Breast epithelium (tissue), 4 donors: Measurements from ENCODE around the gene PRLR. TPM values are rescaled to one million over a fixed set of nuclear protein-coding genes. Genes with fewer than 3 reads are reported as not detected.
"Not testable (repeated sequence)": the region's sequence is repeated elsewhere in the genome, so short reads cannot be mapped to it uniquely, and the experiment has no call there.

Experiments used
- DNase-seq, 2 donors: peaks; one replicate each; pipeline ENCODE4 v3.0.0-alpha.2; 2019; ENCODE audit warnings: low spot score in 2 of 2
- H3K27ac ChIP-seq, 2 donors: fragments of 200-600 bp; sonication (generic) in 1 of 2; one replicate each; pipeline ENCODE4 v1.5.1; 2016 to 2019; ENCODE audit warnings: mild to moderate bottlenecking in 1 of 2
- H3K27me3 ChIP-seq, 2 donors: fragments of 200-600 bp; sonication (generic) in 1 of 2; one replicate each; pipeline versions ENCODE4 v1.5.1 to v1.6.0; 2017 to 2019; ENCODE audit warnings: control low read depth in 1 of 2, mild to moderate bottlenecking in 1 of 2
- H3K36me3 ChIP-seq: fragments of 200-600 bp; one replicate; pipeline ENCODE4 v1.5.1; 2019
- H3K4me1 ChIP-seq, 2 donors: fragments of 200-600 bp; sonication (generic); one replicate each; pipeline ENCODE4 v1.5.1; 2016 to 2019; ENCODE audit warnings: control low read depth in 1 of 2
- H3K4me3 ChIP-seq, 3 donors: fragments of 200-600 bp; sonication (generic); 1 replicate in 2 of 3; 2 replicates in 1 of 3; pipeline ENCODE4 v1.5.1; 2016 to 2019; ENCODE audit warnings: mild to moderate bottlenecking in 3 of 3, moderate library complexity in 2 of 3
- H3K9me3 ChIP-seq, 2 donors: fragments of 200-600 bp; sonication (generic) in 1 of 2; one replicate each; pipeline ENCODE4 v1.5.1; 2016 to 2019; ENCODE audit warnings: control low read depth in 1 of 2
- POLR2A ChIP-seq: fragments of 450-650 bp; IDR thresholded peaks from one replicate; pipeline ENCODE4 v1.6.1; 2016; ENCODE audit warnings: antibody characterized with exemption, mild to moderate bottlenecking, moderate library complexity
- POLR2AphosphoS5 ChIP-seq, 3 donors: sonication (generic); formaldehyde crosslinking; IDR thresholded peaks; one replicate each; pipeline ENCODE4 v1.6.1; 2017; ENCODE audit warnings: antibody characterized with exemption in 3 of 3
- intact Hi-C: fragments of 100-400 bp; cut with DNase I; formaldehyde crosslinking; loops from one replicate; pipeline ENCODE4 v1.15.1; 2023; ENCODE audit warnings: low total_unique reads
- total RNA-seq, 3 donors: library from RNA; depleted of rRNA; stranded (reverse); fragments of >200 nt; gene quantifications; one replicate each; pipeline ENCODE4 v1.1.0, GENCODE V29; 2016
- TF ChIP-seq, protein P1 (sequence below), 3 donors: fragments of 450-650 bp; IDR thresholded peaks; one replicate each; pipeline ENCODE4 v1.5.1; 2016 to 2017; ENCODE audit warnings: antibody characterized with exemption in 3 of 3, mild to moderate bottlenecking in 3 of 3, moderate library complexity in 3 of 3

Gene PRLR
- total RNA-seq, 3 donors from 2014 or later: 2.6 to 78.0 (median 28.8) TPM

DNA sequence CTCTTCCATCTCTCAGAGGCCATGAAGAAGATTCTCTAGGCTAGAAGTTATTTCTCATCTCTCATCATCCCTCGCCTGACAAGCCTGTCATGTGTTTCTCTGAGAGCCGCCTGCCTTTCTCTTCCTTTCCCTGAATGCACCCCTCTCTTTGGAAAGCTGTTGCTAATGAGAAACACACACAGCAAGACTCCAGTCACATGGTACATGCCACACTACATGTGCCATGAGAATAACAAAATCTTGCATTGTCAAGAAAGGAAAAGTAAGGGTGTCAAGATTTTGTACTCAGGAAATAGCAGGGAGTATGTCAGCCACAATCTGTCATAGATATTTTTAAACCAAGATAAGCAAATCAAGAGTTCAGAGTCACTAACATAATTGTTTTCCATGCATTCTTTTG lies 191.4 kb downstream of the PRLR start:
- DNase-seq: no peak
- no peaks in the 10 kb centered on the region for H3K9me3 ChIP-seq
- H3K4me3 ChIP-seq: no peak overlapping the region
- H3K27me3 ChIP-seq: no peaks in the 10 kb centered on the region
- intact Hi-C loops: no loop called here
- H3K27ac ChIP-seq: no peak overlapping the region
- H3K4me1 ChIP-seq: no peaks in the 10 kb centered on the region
- H3K36me3 ChIP-seq: no peaks in the 10 kb centered on the region
- TF ChIP-seq POLR2A (no peak), POLR2AphosphoS5 (IDR thresholded peaks at IDR 0.05) (no peak)
- TF ChIP-seq, protein P1, sequence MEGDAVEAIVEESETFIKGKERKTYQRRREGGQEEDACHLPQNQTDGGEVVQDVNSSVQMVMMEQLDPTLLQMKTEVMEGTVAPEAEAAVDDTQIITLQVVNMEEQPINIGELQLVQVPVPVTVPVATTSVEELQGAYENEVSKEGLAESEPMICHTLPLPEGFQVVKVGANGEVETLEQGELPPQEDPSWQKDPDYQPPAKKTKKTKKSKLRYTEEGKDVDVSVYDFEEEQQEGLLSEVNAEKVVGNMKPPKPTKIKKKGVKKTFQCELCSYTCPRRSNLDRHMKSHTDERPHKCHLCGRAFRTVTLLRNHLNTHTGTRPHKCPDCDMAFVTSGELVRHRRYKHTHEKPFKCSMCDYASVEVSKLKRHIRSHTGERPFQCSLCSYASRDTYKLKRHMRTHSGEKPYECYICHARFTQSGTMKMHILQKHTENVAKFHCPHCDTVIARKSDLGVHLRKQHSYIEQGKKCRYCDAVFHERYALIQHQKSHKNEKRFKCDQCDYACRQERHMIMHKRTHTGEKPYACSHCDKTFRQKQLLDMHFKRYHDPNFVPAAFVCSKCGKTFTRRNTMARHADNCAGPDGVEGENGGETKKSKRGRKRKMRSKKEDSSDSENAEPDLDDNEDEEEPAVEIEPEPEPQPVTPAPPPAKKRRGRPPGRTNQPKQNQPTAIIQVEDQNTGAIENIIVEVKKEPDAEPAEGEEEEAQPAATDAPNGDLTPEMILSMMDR (IDR thresholded peaks at IDR 0.05): no peak

DNA sequence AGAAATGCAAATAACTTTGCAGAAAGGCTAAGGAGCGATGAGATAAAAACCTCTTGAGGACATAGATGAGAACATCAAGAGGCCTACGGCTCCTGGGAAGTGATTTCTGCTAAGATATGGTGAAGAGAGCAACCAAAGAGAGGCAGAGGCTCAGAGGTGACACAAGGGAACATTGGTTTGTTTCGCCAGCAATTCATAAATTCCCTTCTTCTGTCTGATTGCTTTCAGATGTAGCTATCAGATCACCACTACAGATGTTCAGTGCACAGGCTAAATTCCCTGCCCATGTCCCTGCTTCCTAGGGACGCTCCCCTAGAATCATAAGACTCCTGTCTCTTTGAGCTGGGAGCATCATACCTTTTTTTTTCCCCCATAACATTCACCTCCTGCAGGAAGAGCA lies 193.8 kb downstream of the PRLR start:
- H3K9me3 ChIP-seq: no peaks in the 10 kb centered on the region
- DNase-seq: no peak

DNA sequence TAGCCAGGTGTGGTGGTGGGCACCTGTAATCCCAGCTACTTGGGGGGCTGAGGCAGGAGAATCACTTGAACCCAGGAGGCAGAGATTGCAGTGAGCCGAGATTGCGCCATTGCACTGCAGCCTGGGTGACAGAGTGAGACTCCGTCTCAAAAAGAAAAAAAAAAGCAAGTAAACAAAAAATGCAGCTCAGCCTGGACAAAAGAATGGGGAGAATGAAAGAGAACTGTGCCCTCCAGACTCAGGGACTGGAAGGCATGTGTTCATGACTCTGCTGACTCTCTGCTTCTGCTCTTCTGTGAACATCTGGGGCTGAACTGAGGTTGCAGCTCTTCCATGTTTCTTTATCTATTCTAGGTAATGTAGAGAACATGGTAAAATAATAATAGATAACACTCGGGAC lies 194.4 kb downstream of the PRLR start:
- H3K27ac ChIP-seq, H3K36me3 ChIP-seq, H3K4me1 ChIP-seq, DNase-seq, H3K27me3 ChIP-seq, H3K4me3 ChIP-seq, intact Hi-C loops, H3K9me3 ChIP-seq: not testable (repeated sequence)

More for the DNA sequence above, 193.8 kb downstream of the PRLR start:
- Histone ChIP-seq H3K27ac (no peak overlapping the region), H3K4me3 (no peak overlapping the region), H3K4me1 (no peaks in the 10 kb centered on the region), H3K36me3 (no peaks in the 10 kb centered on the region), H3K27me3 (no peaks in the 10 kb centered on the region)
- intact Hi-C loops: no loop called here
- TF ChIP-seq POLR2AphosphoS5 (IDR thresholded peaks at IDR 0.05) (no peak), POLR2A (no peak)
- TF ChIP-seq, protein P1 (IDR thresholded peaks at IDR 0.05): no peak

DNA sequence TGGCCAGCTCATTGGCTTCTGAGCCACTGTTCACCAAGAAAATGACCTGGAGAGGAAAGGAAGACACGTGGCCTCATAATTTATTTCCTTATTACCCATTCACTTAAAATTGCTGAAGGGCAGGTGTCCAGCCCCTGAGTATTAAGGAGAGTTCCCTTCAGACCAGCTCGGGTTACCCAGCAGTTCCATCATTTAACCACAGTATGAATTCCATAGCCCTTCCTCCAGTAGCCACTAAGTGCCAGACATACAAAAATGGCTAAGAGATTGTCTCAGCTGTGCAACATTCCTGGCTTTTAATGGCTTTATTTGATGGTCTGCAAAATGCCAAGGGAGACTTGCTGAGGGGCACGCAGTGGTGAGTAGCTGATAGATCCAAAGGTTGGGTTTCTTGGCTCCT lies 195.0 kb downstream of the PRLR start:
- H3K4me3 ChIP-seq: no peak overlapping the region
- DNase-seq: no peak
- no peaks in the 10 kb centered on the region for H3K27me3 ChIP-seq
- intact Hi-C loops: no loop called here
- no peaks in the 10 kb centered on the region for H3K4me1 ChIP-seq
- no peaks in the 10 kb centered on the region for H3K36me3 ChIP-seq
- TF ChIP-seq, protein P1 (IDR thresholded peaks at IDR 0.05): no peak
- no peak for TF ChIP-seq POLR2AphosphoS5 (IDR thresholded peaks at IDR 0.05)
- no peak for TF ChIP-seq POLR2A
- no peak overlapping the region for H3K27ac ChIP-seq
- H3K9me3 ChIP-seq: no peaks in the 10 kb centered on the region

DNA sequence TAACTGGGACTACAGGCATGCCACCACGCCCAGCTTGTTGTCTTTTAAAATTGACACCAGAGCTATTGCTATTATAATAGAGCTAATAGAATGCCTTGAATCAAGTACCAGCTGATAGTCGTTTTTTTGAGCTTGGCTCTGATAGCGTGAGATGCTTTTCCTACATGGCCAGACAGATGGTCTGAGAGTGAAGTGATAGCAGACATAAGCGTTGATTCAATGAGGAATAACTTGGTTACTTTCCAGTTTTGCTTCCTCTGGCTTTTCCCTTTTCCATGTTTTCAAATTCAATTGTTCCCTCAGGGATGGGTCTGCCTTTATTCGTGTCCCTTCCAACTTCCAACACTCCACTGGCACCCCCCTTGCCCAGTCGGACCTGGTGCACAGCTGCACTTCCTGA lies 197.9 kb downstream of the PRLR start:
- no peak overlapping the region for H3K4me3 ChIP-seq
- H3K9me3 ChIP-seq: no peaks in the 10 kb centered on the region
- no peaks in the 10 kb centered on the region for H3K36me3 ChIP-seq
- TF ChIP-seq POLR2AphosphoS5 (IDR thresholded peaks at IDR 0.05) (no peak), POLR2A (no peak)
- TF ChIP-seq, protein P1 (IDR thresholded peaks at IDR 0.05): no peak
- intact Hi-C loops: no loop called here
- H3K27me3 ChIP-seq: no peaks in the 10 kb centered on the region
- no peak overlapping the region for H3K27ac ChIP-seq
- no peaks in the 10 kb centered on the region for H3K4me1 ChIP-seq
- no peak for DNase-seq

DNA sequence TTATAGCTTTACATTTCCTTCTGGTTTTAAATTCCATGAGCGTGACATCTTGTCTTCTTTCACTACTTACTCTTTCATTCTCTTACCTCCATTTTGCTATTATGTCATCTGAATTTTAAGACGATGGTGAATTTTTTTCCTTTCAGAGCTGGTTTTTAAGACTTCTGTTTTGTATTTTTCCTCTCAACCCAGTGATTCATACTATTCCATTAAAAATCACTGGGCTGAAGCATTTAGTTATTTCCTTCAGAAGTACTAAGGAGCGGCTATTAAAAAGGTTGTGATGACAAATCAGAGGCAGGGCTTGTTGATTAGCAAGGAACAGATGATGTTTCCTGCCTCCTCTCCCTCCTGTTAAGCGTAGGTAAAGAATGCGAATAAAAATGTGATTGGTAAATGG lies 199.0 kb downstream of the PRLR start:
- intact Hi-C loops: no loop called here
- TF ChIP-seq, protein P1 (IDR thresholded peaks at IDR 0.05): no peak
- no peak for TF ChIP-seq POLR2AphosphoS5 (IDR thresholded peaks at IDR 0.05)
- no peak for TF ChIP-seq POLR2A
- Histone ChIP-seq H3K9me3 (no peaks in the 10 kb centered on the region), H3K36me3 (no peaks in the 10 kb centered on the region), H3K27me3 (no peaks in the 10 kb centered on the region), H3K4me3 (no peak overlapping the region), H3K27ac (no peak overlapping the region), H3K4me1 (no peaks in the 10 kb centered on the region)
- no peak for DNase-seq
